Measurements from ENCODE around the gene SWAP70.

Gene SWAP70

DNA sequence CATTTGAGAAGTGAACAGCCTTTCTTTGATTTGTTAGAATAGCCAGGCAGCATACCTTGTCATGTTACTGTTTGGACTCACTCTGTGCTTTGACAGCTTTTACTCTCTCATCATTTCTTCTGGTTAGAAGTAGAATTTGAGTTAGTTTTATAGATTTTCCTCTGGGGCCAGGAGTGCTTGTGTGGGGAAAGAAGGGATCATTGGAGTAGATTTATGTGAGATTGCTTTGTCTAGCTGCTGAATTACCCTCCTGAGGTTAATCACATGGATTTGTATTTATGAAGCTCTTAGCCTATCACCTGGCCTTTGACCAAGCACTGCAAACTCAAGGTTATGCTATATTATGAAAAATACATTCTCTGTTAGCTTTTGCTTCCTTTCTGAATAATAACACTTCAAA, 54.3 kb downstream of the SWAP70 start:
- TF ChIP-seq, protein P1, sequence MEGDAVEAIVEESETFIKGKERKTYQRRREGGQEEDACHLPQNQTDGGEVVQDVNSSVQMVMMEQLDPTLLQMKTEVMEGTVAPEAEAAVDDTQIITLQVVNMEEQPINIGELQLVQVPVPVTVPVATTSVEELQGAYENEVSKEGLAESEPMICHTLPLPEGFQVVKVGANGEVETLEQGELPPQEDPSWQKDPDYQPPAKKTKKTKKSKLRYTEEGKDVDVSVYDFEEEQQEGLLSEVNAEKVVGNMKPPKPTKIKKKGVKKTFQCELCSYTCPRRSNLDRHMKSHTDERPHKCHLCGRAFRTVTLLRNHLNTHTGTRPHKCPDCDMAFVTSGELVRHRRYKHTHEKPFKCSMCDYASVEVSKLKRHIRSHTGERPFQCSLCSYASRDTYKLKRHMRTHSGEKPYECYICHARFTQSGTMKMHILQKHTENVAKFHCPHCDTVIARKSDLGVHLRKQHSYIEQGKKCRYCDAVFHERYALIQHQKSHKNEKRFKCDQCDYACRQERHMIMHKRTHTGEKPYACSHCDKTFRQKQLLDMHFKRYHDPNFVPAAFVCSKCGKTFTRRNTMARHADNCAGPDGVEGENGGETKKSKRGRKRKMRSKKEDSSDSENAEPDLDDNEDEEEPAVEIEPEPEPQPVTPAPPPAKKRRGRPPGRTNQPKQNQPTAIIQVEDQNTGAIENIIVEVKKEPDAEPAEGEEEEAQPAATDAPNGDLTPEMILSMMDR (IDR thresholded peaks at IDR 0.05; ENCODE audit: low read depth, low read length), result no peak
- DNase-seq, result no peak
- Histone ChIP-seq H3K27me3 (ENCODE audit: insufficient read depth, low read depth, severe bottlenecking) (no peaks in the 10 kb centered on the region), H3K36me3 (peaks cover 4% of the 10 kb centered on the region; the same call in 1 of the 2 replicates), H3K4me3 (ENCODE audit: low read depth, low read length) (no peak overlapping the region), H3K27ac (peak overlapping the region; percentile 48), H3K9me3 (ENCODE audit: severe bottlenecking) (no peaks in the 10 kb centered on the region)

DNA sequence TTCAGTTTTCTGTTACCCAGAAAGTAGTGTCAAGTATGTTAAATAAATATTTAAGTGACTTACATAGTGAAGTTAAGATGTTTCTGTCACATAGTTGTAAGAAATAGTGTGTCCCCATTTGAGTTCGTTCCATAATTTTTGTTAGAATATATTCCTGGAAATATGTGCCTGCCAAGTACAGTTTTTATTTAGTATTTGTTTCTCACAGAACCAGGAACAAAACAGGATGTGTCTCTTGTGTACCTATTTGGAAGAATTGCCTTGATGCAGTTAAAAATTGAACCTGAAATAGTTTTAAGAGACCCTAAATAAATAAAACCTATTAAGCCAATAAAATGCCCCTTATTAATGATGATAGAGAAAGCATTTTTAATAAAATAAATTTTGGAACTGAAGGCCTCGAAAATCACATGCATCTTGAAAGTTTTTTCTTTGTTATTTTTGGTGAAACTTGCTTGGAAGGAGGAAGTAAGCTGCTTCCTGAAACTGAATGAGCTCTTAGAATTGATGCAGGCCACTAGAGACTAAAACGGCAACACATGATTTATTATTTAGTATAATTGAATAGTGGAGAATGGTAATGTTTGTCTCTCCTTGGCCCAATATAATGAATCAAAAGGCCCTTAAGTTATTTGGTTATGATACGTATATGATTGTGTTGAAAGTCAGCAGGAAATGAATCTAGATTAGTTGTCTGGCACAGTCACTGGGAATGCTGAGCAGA, 55.9 kb downstream of the SWAP70 start:
- H3K36me3 ChIP-seq, result peaks cover 4% of the 10 kb centered on the region; the same call in 1 of the 2 replicates
- H3K4me3 ChIP-seq (ENCODE audit: low read depth, low read length), result no peak overlapping the region
- H3K9me3 ChIP-seq (ENCODE audit: severe bottlenecking), result no peaks in the 10 kb centered on the region
- H3K27ac ChIP-seq, result no peak overlapping the region
- DNase-seq, result no peak
- TF ChIP-seq, protein P1 (IDR thresholded peaks at IDR 0.05; ENCODE audit: low read depth, low read length), result no peak
- no peaks in the 10 kb centered on the region for H3K27me3 ChIP-seq (ENCODE audit: insufficient read depth, low read depth, severe bottlenecking)

DNA sequence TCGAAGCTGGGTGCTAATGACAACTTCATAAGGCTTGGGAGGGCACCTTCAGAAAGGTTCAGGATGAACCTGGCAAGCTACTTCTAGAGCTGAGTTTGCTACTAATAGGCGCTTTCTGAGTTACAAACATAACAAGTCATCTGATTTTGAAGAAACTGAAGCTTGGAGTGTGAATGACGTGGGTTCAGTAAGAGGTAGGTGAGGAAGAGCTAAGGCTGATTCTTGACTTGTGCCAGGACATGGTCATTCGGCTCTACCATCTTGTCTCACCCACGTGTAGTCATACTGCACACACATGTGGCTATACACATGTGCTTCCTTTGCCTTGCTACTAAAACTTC, 56.4 kb downstream of the SWAP70 start:
- Histone ChIP-seq H3K36me3 (peaks cover under 1% of the 10 kb centered on the region; the same call in 1 of the 2 replicates), H3K4me3 (ENCODE audit: low read depth, low read length) (no peak overlapping the region), H3K27me3 (ENCODE audit: insufficient read depth, low read depth, severe bottlenecking) (no peaks in the 10 kb centered on the region), H3K9me3 (ENCODE audit: severe bottlenecking) (no peaks in the 10 kb centered on the region), H3K27ac (no peak overlapping the region)
- DNase-seq, result no peak
- TF ChIP-seq, protein P1 (IDR thresholded peaks at IDR 0.05; ENCODE audit: low read depth, low read length), result no peak

DNA sequence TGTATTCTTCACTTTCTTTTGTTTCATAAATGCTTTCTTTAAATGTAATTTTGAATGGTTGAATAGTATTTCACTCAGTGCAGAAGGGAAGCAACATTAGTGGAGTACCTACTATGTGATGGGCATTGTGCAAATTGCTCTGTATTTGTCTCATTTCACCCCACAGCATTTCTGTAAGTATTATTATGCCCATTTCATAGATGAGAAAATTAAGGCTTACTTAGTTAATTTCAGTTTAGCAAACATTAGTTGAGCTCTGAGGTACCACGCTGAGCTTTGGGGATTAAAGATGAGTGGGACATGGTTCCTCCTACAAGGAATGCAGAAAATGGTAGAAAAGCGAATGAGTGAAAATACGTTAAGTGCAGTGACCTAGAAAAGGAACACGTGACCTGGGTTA, 58.1 kb downstream of the SWAP70 start:
- Histone ChIP-seq H3K36me3 (no peaks in the 10 kb centered on the region), H3K9me3 (ENCODE audit: severe bottlenecking) (no peaks in the 10 kb centered on the region), H3K27me3 (ENCODE audit: insufficient read depth, low read depth, severe bottlenecking) (no peaks in the 10 kb centered on the region), H3K4me3 (ENCODE audit: low read depth, low read length) (no peak overlapping the region), H3K27ac (no peak overlapping the region)
- DNase-seq, result no peak
- TF ChIP-seq, protein P1 (IDR thresholded peaks at IDR 0.05; ENCODE audit: low read depth, low read length), result no peak

DNA sequence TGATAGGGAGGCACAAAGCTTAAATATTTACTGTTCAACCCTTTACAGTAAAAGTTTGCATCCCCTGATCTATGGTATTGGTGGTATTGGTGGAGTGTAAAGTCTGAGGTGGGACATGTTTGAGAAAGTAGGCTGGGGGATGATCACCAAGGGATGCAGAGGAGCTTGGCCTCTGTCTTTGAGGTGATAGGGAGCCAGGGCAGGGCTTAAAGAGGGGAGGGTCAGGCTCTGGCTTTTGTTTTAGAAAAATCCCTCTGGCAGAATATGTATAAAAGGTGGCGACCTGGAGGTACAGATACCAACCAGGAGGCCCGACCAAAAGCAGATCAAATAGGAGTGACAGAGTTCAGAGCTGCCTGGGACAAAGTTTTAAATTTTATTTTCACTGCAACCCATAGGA, 59.0 kb downstream of the SWAP70 start:
- DNase-seq, result no peak
- Histone ChIP-seq H3K4me3 (ENCODE audit: low read depth, low read length) (no peak overlapping the region), H3K36me3 (0 out of 2 replicates have a peak, but pooled peaks cover 2% of the 10 kb centered on the region), H3K9me3 (ENCODE audit: severe bottlenecking) (no peaks in the 10 kb centered on the region), H3K27ac (no peak overlapping the region), H3K27me3 (ENCODE audit: insufficient read depth, low read depth, severe bottlenecking) (no peaks in the 10 kb centered on the region)
- TF ChIP-seq, protein P1 (IDR thresholded peaks at IDR 0.05; ENCODE audit: low read depth, low read length), result no peak
